GM18517 (cell line): ENCODE results near the gene SCO2.

ENCODE experiments used
- ATAC-seq: cut with Tn5 transposase; IDR thresholded peaks from one replicate; pipeline ENCODE4 v1.9.1; 2021; ENCODE audit warnings: mild to moderate bottlenecking, moderate library complexity; ENCODE audit not compliant: unreplicated experiment

SCO2 gene

DNA sequence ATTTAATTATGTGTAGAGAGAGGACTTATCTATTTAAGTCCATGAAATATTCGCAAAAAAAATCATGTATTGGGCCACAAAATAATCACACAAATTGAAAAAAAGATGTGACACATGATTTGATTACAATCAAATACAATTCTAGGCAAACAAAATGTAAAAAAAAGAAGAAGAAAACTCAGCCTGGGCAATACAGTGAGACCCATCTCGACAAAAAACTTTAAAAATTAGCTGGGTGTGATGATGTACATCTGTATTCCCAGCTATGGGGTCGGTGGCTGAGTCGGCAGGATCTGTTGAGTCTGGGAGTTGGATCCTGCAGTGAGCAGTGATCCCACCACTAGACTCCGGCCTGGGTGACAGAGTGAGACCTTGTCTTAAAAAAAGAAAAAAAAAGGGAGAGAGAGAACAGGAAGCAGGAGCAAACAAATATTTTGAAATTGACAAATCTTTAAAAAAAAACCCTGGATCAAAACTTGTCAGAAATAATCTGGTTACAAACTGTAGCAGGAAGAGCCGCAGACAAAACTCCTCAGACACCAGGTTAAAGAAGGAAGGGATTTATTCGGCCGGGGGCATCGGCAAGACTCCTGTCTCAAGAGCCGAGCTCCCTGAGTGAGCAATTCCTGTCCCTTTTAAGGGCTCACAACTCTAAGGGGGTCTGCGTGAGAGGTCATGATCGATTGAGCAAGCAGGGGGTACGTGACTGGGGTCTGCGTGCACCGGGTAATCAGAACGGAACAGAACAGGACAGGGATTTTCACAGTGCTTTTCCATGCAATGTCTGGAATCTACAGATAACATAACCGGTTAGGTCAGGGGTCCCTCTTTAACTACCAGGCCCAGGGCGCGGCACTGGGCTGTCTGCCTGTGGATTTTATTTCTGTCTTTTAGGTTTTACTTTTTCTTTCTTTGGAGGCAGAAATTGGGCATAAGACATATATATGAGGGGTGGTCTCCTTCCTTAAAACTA, 7.7 kb upstream of the SCO2 start:
- no peak for ATAC-seq

DNA sequence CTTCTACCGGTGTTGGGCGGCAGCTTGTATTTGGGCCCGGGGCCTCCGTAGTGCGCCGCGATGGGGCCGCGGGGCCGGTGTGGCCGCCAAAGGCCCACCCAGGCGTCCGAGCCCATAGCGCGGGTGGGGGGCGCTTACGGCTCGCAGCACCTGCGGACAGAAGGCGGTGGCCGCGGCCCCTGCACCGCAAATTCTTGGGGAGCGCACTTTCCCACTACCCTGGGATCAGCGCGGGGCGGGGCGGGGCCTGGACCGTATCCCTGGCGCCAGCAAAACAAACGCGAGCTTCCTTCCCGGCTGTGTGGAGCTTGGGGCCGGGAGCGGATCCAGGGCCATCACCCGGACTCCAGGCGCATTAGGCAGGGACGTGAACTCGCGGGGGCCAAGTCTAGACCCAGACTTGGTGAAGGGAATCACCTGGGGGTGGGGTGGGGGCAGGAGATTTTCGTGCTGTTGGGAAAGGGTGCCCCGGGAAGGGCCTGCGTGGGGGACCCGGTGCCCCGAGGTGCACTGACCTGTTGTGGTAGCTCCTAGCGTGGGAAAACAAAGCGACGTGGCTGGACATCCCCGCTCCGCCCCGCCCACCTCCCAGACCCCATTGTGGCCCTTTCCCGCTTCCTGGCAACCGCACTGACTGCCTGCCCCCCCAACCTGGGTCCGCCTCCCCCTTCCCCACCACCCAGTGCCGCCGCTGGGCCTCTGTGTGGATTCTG, 6.7 kb upstream of the SCO2 start:
- ATAC-seq: no peak

DNA sequence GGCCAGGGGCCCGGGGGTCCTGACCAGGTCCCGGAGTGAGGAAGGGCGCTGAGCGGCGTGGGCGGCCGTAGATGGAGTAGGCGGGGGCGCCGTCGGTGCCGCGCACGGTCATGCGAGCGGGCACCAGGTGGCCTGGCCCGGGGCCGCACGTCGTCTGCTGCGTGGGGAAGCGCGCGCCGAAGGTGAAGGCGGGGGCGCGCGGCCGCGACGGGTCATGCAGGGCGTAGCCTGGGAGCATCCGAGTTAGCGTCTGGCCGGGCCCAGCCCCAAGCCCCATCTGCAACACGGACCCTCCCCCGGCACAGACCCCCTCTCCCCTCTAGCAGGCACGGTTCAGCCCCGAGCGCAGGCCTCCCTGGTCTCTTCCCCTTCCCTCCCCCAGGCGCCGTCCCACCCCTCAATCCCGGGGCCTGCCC, 6.2 kb upstream of the SCO2 start:
- no peak for ATAC-seq

DNA sequence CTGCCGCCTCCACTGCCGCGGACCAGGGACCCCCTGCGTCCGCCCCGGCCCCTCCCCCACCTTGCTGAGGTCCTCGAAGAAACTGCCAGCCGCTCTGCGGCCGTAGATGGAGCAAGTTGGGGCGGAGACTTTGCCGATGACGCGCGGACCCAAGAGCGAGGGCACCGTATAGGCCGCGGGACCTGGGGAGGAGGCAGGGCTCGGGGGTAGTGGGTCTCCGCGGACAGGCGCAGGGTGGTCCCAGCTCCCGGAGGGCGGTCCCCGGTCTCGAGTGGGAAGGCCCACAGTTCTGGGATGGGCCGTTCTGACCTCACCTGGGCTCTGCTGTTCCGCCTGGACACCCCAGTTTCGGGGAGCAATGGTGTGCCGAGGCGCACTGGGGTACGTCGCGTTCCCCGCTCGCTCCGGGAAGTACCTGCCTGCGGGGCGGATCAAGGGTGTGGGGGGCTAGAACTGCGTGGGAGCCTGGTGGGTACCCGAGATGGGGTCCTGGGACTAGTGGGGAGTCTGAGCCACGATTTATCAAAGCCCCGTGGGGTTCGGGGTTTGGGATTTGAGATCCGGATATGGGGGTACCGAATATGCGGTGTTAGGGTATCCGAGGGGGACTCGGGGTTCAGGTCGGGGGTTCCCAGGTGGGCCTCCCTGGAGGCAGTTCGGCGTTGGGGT, 5.6 kb upstream of the SCO2 start:
- ATAC-seq: no peak

DNA sequence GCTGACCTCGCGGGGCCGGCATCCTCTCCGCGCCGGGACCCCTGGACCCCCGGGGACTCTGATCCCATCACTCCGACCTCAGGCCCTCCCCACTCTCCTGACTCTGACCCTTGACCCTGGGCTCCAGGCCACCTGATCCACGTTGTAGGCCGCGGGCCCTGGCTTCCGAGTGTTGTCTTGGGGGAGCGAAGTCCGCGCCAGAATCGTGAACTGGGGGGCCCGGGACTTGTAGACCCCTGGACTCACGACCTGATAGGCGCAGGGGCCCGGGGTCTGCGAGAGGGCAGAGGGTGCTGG, 5.1 kb upstream of the SCO2 start:
- no peak for ATAC-seq

DNA sequence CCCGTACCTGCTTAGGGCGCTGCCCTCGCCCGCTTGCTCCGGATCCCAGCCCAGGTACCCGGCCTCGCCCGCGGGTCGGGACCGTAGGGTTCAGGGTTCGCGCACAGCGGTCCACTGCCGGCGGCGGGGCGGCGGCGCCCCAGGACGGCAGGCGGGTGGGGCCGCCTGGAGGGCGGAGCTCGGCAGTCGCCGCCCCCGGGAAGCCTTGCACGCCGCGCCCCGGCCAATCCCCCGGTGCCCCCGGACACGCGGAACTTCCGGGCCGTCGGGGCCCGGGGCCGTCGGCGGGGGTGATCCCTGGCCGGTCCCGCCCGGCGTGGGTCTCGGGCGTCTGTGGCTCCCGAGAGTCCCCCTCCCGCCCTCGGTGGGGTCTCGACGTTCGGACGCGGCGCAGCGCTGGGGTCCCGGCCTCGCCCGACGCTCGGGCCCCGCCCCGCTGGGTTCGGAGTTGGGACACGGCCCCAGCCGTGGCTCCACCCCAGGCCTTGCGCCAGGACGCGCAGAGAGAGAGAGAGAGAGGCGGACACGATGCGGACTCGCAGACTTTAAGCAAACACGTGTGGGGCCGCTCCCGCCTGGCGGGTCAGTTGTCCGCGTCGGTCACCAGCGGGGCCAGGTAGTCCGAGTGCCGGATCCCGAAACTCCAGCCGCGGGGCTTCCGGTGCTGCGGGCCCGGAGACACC, 4.6 kb upstream of the SCO2 start, which contains the start of gene TYMP:
TSS of gene TYMP (minus strand) at position 116 of the 683 bp plus-strand sequence. CDS start 303 bp downstream, outside the sequence.
- ATAC-seq: peak; percentile 22

DNA sequence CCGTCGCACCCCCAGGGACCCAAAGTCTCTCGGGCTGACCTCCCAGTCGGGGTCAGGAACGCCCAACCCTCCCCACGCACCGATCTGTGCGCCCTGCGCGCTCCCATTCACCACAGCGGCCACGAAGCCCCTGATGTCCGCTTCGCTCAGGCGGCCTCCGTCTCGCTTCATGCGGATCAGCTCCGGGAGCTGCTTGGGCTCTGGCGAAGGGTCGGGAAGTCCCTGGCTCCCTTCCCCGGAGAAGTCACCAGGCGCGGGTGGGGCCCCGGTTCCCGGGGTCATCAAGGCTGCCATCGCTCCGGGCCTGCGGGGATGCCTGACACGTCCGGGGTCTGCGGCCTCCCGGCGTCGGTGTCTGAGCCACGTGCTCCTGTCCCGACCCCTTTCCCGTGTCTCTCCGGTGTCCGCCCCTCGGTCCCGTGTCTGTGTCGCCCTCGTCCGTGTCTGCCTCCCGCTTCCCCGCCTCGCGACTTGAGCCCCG, 4.1 kb upstream of the SCO2 start:
- ATAC-seq: no peak

DNA sequence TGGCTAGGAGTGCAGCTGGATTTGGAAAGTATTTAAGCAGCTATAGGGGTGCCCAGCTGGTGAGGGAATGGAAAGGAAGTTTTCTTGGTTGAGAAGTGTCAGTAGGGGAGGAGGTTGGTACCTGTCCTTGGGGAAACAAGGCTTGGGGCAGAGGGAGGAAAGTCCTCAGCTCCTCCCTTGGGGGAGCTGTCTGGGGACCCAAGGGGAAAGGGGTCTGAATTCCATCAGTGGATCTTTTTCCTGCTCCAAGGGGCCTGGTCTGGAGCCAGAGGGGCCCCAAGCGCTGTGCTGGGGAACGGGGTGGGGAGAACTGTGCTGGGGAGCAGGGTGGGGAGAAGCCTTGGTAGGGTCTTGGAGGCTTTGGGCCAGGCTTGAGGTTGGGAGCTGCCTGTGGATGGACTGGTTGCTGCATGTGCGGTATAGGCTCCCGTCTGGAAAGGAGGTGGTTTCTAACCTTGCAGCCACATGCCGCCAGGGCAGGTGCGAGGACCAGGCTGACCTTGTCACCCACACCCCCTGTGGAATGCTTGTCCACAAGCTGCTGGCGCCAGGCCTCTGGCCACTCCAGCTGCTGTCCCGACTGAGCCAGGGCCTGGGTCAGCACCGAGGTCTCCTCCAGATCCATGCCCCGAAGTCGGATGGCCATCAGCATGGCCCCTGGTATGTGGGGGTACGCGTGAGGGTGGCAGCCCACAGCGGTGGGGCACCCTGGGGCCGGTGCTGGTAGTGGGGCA, 3.5 kb upstream of the SCO2 start:
- ATAC-seq: no peak

DNA sequence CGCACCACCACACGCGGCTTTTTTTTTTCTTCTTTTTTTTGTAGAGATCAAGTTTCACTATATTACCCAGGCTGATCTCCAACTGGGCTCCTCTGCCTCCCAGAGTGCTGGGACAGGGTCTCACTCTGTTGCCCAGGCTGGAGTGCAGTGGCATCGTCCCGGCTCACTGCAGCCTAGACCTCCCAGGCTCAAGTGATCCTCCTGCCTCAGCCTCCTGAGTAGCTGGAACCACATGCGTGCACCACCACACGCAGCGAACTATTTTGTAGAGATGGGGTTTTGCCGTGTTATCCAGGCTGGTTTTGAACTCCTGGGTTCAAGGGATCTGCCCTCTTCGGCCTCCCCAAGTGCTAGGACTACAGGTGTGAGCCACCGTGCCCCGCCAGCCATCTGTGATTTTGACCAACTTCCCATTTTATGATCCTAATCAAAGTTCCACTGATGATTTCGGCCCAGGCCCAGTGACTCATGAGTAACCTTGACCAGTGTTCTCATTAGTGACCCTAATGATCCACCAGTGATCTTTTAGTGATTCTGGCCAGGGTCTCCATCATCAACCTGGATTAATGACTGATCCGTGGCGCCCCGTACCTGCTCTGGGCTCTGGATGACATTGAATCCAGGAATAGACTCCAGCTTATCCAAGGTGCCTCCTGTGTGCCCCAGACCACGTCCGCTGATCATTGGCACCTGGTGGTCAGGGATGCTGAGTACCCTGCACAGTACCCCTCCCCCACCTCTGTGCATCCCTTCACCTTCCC, 2.7 kb upstream of the SCO2 start:
- no peak for ATAC-seq

DNA sequence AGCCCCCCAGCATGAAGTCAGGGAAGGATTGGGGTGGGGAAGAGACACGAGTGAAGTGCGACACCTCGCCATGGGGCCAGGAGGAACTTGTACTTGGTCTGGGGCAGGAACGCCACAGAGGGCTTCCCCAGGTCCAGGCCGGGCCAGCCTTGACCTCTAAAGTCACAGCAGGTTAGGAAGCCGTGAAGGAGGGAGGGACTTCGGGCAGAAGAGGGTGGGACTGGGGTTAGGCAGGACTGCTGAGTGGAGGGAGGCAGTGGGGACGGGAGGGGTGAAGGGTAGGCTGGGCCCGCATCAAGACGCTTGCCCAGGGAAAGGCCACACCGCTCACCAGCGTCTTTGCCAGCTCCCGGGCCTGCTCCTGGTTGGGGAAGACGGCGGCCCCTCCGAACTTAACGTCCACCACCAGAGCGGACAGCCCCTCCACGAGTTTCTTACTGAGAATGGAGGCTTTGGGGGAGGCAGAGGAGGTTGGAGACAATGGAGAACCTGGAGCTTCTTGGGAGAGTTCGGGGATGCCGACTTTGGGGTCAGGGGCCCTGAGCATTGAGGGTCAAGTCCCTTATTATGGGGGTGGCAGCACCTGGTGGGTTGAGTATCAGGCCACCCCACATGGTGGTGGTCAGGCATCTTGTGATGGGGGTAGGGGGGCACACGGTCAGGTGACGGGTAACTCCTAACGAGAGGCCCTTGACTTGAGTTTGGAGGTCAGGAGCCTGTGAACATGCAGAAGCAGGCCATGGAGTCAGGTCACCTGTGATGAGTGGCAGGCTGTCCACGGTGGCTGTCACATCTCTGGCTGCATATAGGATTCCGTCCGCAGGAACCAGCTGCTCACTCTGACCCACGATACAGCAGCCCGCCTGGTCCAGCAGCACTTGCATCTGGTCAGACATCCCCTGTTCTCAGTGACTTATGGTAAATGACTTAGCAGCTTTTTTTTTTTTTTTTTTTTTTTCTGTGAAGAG, 1.7 kb upstream of the SCO2 start:
- ATAC-seq: no peak

DNA sequence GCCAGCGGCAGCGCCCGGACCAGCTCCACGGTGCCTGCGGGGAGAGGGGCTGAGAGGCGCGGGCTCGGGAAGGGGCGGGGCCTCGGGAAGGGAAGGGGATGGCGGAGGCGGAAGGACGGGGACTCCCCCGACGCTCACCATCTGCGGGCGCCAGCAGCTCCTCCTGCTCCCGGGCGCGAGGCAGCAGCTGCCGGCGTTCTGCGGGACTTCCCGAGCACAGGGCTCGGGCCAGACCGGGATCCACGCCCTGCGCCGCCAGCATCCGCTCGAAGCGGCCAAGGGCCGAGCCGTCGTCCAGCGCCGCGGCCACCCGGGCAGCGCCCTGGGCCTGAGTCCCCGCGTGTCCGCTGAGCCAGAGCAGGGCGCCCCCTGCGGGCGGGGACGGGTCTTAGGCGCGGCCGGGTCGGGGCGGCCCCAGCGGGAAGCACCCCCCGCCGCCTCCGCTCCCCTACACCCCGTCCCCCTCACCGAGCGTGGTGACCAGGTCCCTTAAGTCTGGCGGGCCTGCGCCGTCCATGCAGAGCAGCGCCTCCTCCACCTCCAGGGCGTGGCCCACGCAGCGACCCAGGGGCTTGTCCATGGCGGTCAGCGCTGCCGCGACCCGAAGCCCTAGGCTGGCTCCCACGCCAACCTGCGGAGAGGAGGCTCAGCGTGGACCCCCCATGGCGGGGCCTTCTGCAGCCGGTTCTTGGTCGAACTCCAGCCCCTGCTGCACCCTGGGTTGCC, 873 bp upstream of the SCO2 start:
- ATAC-seq: peak; percentile 32

DNA sequence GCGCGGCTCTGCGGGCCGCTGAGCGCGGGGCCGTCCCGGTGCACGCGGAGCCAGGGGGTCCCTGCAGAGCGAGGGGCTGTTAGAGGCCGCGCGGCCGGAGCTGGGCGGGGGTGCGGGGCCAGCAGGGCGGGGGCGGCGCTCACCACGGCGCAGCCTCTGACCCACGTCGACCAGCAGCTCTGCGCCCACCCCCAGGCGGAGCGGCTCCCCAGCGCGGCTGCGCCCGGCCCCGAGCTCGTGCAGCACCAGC, 385 bp upstream of the SCO2 start:
- peak; percentile 15 for ATAC-seq

DNA sequence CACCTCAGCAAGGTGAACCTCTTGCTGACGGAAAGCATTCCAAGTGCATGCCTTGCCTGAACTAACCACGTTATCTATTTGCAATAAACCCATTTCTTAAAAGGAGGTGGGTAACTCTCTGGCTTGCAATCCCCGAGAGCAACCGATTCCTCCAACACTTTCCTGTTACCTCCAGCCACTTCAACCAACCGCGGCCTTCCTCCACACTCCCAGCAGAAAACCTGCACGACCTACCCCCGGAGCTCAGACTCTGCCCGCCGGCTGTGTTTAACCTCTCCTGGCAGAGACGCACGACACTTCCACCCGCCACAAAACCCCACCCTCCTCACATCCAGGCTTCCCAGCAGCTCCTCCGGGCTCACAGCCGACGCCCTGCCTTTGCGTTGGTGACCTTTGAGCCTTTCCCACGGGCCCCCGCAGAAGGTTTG, 708 bp downstream of the SCO2 start:
- ATAC-seq: no peak

DNA sequence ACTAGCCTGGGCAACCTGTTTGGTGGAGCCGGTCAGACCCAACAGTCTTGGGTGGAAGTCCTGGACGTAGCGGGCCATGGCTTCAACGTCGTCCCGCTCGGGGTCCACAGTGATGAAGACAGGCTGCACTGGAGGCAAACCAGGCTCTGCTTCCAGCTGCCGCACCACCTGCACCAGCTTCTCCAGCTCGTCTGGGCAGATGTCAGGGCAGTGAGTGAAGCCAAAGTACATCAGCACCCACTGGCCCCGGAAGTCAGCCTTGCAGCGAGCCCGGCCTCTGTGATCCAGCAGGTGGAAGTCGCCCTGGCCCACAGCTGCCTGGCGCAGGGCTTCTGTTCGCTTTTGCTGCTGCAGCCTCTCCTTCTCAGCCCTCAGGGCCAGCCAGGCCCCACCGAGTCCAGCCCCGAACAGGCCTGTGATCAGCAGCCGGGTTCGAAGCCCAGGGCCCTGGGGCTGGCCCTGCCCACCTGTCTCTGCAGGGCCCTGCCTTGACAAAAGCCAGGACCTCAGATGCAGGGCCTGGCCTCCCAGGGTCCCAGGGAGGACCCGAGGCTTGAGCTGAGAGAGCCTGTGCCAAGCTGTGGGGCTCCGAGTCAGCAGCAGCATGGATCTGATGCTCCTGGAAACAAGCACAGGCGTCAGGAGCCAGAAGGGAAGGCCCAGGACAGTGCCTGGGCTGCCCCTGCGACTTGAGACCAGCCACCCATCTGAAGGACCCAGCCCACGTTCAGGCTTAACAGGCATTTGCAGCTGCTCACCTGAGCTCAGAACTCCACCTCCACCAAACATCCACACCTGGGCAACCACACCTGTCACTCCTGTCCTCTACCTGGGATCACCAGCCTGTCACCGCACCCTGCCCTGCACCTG, 1.4 kb downstream of the SCO2 start:
- ATAC-seq: no peak

DNA sequence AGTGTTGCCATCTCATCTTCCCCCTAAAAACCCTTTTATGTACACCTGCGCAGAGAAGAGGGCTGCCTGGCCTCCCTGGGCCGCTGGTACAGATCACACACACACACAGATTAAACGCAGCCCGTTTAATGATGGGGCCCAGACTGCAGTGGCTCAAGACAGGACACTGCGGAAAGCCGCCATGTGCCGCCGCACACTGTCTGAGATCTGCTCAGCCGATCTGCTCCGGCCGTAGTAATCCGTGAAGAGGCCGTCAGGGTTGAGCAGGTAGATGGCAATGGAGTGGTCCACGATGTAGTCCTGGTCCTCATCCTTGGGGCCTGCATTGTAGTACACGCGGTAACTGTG, 2.0 kb downstream of the SCO2 start:
- no peak for ATAC-seq

DNA sequence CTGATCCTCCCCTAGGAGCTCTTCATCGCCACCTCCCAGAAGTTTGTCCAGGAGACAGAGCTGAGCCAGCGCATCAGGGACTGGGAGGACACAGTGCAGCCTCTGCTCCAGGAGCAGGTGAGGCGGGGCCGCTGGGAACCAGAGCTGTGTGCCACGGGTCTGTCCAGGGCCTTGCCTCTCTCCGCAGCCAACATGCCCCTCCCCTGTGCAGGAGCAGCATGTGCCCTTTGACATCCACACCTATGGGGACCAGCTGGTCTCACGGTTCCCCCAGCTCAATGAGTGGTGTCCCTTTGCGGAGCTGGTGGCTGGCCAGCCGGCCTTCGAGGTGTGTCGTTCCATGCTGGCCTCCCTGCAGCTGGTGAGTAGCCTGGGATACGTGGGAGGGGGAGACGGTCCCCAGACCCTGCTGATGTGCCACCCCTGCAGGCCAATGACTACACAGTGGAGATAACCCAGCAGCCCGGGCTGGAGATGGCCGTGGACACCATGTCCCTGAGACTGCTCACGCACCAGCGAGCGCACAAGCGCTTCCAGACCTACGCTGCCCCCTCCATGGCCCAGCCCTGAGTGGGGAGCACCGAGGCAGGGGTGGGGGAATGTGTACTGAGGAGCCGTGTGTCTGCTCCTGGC, 2.5 kb downstream of the SCO2 start:
- ATAC-seq: no peak
